GM12892 (cell line): ENCODE measurements around the gene ARMH2.

Source experiments
- POLR2A ChIP-seq: IDR thresholded peaks from 2 replicates; pipeline ENCODE4 v1.6.1; 2011; ENCODE audit warnings: low read depth, low read length, control low read depth
- POLR2AphosphoS5 ChIP-seq: IDR thresholded peaks from 2 replicates; pipeline ENCODE4 v1.6.1; 2011; ENCODE audit warnings: low read depth, low read length, control low read depth

DNA sequence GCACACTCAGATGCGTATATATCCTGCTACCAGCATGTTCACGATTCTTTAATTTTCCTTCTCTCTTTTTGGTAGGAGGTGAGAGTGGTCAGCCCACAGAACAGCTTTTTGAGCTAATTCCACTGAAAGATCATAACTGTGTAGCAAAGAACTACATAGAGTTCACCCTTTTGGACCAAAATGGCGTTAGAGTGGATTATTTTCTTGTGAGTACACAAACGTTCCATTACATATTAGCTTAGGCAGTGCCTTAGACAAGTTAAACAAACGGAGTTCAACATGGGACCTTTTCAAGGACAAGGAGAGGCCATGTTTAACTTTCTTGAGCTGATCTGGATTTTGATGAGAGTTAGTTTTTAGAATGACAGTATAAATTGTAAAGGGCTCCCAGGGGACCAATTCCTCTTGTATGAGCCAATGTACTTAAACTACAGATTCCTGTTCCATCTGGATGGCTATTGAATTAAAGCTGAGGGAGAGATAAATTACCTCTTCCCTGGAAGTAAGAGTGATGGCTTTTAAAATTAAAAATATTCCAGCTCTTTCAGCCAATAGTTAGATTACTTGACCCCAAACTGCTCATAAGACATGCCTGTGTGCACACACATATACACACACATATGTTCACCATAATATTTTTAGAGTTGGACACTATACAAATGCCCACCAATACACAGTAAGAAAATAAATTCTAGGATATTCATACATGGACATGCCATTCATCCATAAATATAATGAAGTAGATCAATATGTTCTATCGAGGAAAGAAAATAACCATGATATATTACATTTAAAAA lies 25.6 kb upstream of the ARMH2 start:
- no peak for TF ChIP-seq POLR2A
- no peak for TF ChIP-seq POLR2AphosphoS5
